ENCODE results near the gene PTPRM.

The PTPRM gene

DNA sequence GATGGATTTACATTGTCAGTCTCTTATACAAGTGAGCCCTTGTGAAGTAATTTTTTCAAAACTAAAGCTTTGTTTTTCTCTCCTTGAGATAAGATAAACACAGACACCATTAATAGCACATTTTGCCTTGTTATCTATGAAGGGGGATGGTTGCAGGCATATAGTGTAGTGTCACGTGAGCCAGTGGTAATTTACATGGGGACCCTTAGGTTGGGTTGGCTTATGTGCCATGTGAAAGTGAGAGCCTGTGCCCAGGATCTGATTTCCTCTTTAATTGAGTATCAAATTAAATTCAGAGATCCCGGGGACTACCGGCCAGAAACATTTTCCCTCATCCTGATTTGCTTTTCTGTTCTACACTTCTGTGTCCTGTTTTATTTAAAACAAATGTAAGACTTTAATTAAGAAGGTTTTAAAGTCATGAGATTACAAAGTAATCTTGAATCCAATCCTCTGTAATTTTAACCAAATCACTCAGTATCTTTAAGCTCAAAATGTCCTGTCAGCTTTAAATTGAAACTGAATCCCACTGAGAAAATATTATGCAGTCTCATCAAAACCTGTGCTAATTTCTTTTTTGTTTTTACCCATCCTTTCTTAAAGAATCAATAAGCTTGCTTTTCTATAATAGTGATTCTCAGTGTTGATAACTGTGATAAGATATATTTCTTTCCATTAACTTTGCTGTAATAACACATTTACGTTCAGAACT is 63.8 kb downstream of the PTPRM start:
- DNase-seq: no peak

DNA sequence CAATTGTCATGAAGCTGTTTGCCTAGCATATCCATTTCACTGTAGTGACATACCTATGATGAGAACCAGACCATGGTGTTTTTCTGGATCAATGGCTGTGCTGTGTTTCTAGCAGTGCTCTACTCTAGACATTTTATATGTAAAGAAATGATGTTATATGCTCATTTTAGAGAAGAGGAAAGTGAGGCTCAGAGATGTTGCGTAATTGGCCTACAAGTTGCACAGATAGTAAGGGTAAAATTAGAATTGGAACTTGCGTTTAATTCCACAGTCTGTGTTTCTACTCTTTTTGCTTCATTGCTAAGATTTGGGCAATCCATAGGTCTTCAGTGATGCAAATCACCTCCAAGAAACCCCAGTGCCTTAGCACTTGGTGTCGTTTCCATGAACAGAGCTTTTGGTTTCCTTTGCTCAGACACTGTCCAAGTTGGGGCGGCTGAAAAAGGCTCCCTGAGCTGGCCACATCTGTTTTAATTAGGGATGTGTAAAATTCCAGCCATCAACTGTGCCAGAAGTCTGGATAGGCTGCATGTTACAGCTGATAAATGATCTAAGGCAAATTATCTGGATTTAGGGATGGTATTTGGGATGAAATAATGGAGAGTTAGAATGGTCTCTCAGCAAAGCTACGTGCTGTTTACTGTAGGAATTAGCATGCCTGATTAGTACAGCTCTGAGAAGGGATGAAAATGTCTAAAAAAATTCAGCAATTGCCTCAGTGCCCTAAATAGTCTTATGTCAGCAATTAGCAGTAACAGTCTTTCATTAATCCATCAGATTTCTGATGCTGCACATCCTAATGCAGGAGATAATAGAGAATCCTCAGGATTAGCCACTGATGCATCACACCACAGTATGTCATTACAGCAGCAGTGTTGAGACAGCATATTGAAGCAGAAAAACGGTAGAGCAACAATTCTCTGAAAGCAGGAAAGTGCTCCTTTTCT is 65.3 kb downstream of the PTPRM start:
- no peak for DNase-seq

DNA sequence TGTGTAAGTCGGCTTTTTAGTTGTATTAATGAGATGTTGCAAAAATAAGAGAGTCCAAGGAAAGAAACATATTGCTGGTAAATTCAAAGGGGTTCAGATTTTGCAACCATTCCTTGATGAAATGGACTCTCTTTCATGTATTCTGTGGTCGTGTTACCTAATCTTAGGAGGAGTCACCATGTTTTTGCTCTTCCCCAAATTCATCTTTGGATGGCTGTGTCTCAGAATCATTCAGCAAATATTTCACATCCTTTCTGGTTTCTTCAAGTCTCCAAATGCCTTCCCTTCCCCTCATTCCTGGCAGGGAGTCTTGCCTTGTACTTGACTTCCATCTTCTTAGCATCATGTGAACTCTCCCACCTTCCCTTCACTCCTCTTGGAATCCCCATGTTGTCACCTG is 66.1 kb downstream of the PTPRM start:
- no peak for DNase-seq

DNA sequence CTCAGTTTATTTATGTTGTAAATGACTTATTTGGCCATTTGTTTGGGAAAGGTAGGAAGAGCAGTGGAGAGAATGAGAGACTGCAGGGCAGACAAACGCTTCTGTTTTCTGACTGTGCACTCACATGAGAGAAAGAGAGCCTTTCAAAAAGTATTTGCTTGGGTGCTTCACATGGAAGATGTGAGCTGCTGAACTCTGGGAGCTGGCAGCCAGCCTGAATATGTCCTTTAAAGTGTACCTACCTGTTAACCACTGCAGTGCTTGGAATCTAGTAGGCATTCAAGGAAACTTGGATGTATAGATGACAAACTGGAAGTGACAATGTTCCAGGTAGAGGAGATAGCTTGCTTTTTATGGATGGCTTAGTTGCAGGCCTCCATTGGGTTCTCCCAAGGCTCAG is 68.8 kb downstream of the PTPRM start:
- DNase-seq: no peak

DNA sequence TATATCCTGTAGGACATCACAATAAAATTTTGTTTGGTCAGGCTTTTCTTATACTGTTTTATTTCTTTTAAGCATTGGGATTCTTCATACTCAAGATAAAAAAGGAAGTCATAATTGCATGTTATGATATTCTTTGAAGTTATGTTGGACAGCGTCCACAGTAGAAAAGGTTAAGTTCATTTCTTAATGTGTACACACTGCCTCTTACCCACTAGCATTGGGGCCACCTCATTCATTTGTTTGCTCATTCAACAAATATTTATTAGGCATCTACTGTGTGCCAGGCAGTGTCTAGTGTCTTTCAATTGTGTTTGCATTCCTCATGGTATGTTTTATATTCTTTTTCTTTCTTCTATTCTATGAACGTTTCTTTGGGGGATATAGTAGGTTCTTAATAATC is 70.2 kb downstream of the PTPRM start:
- no peak for DNase-seq

DNA sequence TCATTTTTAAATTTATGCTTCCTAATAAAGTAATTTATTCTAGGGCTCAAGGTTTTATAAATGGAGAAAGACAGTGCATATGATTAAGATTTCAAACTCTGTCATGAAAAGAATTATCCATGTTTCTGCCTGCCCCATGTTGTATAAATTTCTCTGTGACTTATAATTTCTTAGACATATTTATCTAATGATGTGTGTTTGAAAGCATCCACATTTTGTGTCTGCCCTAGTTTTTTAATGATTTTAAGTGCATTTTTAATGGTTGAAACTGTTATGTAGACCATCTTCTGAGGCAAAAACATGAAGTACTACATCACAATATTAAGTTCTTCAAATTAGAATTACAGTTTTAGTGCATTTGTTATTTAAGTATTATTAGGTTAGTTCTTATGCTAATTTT is 71.2 kb downstream of the PTPRM start:
- DNase-seq: no peak

DNA sequence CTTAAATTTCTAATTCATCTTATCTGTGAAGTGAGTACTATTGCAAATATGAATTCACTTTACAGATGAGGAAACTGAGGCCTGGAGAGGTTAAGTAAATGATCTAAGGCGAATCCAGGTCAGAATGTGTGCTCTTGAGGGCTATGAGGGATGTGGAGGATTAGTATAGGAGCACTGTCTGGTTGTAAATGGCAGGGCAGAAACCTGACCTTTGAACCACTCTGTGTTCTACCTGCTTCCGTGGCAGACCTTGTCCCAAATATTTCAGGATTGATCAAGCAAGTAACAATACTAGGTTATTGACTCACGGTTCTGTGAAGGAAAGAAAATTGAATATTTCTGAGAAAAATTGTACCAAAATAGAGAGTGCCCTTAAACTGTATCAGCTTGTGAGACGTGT is 74.7 kb downstream of the PTPRM start:
- DNase-seq: no peak

DNA sequence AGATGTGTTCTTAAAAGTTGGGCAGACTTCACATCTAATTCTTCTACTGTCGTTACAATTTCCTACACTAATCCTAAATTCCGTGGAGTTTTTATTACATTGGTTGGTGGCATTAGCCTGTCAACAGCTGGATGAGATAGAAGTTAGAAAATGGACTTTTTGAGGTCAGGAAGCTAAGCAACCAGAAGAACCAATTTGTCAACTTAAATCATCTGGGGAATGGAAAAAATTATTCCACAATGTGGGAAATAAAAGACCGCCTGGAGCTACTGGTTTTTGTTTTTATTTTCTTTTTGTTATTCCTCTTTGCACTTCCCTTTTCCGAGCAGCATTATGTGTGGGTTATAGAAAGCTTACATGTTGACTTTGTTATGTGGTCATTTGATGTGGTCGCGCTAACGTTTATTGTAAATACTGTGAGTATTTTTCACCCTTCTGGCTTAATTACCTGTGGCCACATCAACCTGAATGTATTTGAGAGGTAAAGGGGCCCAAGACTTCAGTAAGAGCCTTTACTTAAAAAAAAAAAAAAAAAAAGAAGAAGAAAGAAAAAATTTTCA is 75.3 kb downstream of the PTPRM start:
- DNase-seq: no peak

DNA sequence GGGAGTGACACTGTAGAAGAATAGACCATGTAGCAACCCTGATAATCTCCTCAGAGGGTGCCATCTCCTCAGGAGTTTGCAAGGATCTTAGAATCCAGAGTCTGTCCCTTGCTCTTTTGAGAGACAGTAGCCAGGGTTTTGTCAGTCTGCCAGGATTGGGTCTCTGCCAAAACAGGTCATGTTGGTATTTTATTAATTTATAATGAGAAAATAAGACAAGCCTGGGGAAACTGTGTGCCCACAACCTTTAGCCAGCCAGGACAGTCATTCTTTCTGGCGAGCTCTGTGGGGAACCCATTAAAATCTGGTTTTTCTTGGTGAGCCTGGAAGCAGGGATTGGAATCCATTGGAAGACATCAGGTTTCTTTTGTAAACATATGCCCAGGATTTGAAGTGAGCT is 78.6 kb downstream of the PTPRM start:
- DNase-seq: no peak

DNA sequence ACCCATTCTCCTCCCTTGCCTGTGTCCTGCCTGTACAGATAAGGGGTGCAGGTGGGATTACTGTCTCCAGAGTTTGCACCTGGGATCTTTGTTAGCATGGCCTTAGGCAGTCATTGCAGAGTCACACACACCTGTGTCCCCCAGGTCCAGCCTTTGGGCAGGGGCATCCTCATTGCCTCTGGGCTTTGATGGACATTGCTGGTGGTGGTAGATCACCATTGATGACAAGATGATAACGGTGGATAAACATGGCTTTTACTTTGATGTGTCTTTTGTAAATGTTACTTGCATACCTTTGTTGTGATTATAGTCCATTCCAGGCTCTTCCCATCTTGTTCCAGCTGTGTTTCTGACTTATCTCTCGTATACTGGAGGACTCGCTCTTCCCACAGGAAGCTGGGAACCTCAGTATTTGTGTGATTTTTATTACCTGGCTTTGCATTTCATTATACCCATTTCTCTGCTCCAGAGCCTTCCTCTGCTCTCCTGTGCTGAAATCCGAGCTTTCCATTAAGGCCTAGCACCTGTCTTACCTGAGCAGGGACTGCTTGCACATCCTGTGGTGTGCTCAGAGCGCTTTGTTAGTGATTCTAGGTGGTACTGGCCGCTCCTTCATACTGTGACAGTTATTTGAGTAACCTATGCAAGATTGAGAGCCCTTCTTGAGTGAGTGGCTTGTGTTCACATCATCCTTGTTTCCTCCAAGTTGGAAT is 79.2 kb downstream of the PTPRM start:
- no peak for DNase-seq

DNA sequence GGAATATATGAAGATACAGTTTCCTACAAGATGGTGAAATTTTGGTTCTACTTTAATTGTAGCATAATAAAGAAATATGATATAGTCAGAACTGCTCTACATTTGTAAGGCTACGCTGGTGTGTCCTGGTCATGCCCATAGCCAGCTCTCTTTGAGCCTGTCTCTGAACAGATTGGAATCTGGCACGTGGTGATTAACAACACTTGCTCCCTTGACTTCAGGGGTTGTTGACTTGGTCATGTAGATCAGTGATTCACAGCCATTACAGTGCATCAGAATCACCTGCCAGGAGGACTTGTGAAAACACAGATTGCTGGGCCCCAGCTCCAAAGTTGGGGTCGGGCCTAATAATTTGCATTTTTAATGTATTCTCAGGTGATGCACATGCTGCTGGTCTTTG is 80.4 kb downstream of the PTPRM start:
- no peak for DNase-seq

DNA sequence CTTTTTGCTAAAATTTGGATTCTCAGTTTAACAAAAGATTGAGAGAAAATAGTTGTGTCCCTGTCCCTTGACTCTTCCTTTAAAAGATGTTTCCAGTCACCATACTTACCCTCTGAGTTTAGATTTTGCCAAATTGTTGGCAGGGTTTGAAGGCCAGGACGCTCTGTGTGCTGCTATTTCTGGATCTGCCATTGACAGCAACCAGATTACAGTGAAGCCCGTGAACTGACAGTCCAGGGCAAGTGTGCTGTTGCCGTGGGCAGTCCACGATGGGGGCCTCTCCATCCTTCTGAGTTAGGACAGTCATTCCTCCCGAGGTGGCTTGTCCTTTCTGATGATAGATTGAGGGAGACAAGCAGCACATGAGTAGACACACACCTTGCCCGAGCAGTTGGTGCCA is 89.9 kb downstream of the PTPRM start:
- no peak for DNase-seq

DNA sequence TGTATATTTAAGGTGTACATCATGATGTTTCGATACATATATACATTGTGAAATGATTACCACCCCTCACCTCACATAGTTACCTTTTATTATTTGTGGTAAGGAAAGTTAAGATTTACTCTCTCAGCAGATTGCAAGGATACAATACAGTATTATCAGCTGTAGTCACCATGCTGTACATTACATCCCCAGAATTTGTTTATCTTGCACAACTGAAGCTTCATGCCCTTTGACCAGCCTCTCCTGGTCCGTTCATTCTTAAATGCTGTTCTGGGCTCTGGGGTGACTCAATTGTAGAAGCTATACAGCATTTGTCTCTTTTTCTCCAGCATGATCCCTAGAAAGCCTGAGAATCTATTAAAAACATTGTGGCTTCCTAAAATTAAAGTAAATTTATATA is 90.8 kb downstream of the PTPRM start:
- no peak for DNase-seq

DNA sequence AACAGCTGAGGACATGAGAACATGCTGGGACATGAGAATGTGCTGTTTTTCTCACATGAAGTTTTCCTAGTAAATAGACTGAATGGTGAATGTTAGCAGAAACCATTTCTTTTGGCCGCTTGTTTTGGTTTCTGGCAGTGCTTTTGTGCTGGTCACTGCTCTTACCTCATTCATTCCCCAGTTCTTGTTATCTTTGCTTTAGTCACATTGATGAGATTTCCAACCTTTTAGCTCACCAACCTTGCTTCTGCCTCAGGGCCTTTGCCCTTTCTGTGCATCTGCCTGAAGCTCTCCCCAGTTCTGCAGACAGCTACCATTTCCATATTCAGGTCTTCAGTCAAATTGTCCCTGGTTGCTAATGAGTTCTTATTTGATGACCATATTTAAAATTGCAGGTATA is 91.6 kb downstream of the PTPRM start:
- DNase-seq: no peak

DNA sequence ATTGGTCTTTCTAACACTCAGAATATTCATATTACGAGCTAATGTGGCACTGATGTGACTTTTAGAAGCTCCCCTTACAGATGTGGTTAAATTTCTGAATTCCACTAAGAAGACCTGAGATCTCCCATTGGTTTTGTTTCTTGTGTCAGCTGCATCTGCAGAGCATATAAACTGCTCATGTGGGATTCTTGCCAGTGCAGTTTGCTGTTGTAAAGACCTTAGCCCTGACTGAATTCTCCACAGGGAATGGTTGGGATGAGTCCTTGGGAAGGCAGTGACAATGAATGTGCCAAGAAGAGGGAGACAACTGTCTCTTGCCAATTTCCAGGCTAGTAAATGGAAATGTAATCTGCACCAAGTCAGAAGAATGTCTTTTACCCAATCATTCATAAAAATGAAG is 94.1 kb downstream of the PTPRM start:
- no peak for DNase-seq

DNA sequence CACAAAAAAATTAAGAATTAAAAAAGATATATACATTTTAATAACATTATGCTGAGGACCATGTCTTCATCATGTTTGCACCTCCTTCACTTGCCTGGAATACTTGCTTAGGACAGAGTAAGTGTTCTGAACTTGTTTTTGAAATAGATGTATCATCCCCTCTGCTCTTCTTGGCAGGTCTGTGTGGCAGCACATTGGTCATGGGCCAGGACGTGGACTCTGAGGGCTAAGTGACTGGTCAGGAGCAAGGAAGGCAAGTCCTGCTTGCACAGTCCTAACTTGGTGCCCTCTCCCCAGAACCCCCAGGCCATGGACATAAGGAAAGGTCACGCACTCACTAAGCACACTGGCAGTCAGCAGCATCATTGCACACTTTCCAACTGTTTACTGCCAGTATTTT is 95.8 kb downstream of the PTPRM start:
- no peak for DNase-seq

DNA sequence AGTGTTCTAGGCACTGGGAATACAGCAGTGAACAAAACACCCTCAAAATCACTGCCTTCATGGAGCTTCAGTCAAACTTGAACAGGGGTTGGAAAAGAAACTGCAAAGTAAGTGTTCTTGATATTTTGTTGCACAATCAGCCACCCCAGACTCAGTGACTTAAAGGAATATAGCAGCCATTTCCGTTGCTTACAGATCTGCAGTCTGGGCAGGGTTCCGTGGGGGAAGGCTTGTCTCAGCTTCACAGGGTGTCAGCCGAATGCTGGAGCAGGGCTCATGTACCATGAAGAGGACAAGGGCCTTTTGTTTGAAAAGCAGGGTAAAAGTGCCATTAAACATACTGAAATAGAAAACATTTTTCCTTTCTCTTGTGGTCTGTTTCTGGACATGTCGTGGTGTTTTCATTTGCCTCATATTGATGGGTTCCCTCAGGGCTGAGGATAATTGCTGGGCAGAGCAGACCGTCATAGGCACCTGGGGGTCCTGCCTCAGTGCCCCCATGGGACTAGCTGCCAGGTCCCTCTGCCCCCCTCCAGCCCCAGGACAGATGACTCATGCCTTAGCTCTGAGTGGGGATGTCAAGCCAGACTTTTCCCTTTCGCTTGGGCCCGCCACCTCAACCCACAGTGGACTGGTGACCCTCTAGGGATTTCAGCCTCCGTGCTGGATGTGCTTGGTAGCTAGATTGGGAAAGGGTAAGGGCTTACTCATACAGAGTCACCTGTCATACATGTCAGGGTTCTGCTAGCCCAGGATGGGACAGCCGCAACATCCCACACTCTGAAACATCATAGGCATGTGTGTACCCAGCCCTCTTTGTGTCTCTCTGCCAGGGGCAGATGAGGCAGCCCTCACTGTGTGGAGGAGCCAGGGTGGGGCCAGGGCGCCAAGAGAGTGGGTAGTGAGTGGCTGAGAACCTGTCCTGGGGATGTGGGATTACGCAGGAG is 96.5 kb downstream of the PTPRM start:
- no peak for DNase-seq

DNA sequence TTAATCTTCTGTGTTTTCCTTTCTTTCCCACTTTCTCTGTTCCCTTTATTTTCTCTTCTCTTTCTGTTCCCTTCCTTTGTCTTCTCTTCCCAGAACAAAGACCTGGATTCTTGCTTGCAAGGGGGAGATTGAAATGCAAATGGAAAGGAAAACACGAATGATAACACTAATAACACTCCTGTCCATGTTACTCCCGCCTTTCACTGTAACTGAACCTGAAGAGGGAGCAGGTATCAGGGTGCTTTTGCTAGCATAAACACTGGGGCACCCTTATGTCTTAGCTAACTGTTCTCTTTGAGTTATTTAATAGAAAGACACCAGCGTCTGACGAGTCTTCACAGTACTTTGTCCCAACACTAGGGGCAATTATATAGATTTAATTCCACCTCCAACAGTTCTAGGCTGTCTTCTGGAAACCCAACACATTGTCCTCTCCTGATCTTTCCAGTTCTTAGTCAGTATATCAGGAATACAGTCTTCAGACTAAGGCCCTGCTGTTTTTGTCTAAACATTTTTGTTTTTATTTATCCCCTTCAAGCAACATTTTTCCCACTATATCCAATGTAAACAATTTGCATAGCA is 99.2 kb downstream of the PTPRM start:
- no peak for DNase-seq

DNA sequence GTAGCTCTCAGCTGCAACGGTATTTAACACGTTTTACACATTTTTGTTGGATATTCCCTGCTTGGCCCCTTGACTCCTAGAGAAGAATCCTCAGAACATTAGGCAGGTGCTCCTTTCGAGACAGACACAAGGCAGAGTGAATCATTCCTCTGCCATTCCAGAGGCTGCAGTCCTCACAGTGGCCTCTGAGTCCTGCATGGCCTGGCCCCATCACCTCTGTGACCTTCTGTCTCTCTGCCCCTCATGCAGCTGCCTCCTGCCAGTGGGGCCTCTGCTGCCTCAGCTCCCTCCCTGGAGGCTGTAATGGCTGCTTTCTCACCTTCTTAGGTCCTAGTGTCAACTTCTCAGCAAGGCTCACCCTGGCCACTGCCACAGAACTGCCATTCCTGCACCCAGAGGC is 101.3 kb downstream of the PTPRM start:
- no peak for DNase-seq

DNA sequence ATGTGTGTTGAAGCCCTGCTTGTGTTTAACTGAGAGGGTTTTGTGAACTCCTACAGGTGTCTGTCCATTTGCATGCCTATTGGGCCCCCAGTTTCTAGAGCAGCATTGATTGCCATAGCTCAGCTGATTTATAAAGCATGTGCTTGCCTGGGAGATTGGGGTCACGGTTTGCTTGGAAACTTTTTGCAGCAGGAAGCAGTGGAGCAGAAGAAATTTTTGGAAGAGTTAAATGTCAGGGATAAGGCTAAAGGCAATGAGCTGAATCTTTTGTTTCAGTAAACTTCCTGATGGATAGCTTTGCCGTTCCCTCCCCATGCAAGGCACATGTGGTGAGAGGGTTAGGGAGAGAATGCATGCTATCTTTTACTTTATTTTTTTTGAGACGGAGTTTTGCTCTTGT is 102.2 kb downstream of the PTPRM start:
- DNase-seq: no peak

DNA sequence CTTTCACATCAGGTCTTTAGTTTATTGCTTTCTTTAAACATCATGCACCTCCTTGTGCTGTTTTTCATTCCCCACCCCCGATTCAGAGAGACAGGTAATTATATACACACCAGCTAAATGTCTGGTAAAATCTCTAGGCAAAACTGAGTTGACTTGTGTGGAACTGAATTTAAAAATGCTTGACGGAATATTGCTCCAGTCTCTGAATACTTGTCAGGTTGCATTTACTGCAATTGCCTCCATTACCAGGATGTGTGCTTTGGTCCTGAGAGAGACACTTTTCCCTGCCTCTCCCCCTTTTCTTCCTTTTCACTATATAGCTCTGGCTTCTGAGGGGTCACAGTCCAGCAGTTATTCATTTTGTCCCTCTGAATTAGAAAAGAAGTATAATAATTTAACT is 104.0 kb downstream of the PTPRM start:
- DNase-seq: no peak

All from NCI-H1092 (cell line).